HepG2 (cell line): ENCODE results near the gene PALM. TPM values are rescaled to one million over a fixed set of nuclear protein-coding genes. Genes with fewer than 3 reads are reported as not detected.

Source experiments
- GPN1 ChIP-seq: sonication (generic); formaldehyde crosslinking; IDR thresholded peaks from 2 replicates; pipeline ENCODE4 v1.5.1; 2020; ENCODE audit warnings: missing genetic modification reagents, borderline replicate concordance
- HMGA1 ChIP-seq: sonication (generic); formaldehyde crosslinking; conservative IDR thresholded peaks from 2 replicates; pipeline ENCODE4 v1.4.0; 2020; ENCODE audit warnings: missing genetic modification reagents
- KLF16 ChIP-seq, 2 experiments: sonication (generic) in 1 of 2; formaldehyde crosslinking in 1 of 2; IDR thresholded peaks; 2 replicates each; pipeline versions ENCODE4 v1.6.1 to v1.8.0; 2016 to 2023; ENCODE audit warnings: missing genetic modification reagents in 2 of 2, missing compliant biosample characterization in 1 of 2
- NAIF1 ChIP-seq: sonication (generic); formaldehyde crosslinking; IDR thresholded peaks from 2 replicates; pipeline ENCODE4 v1.5.0; 2020; ENCODE audit warnings: mild to moderate bottlenecking, missing genetic modification reagents, borderline replicate concordance
- NBN ChIP-seq: fragments of 450-650 bp; conservative IDR thresholded peaks from 2 replicates; pipeline ENCODE4 v1.6.1; 2017
- NFATC3 ChIP-seq: sonication (generic); formaldehyde crosslinking; IDR thresholded peaks from 2 replicates; pipeline ENCODE4 v1.5.1; 2020; ENCODE audit warnings: mild to moderate bottlenecking, missing genetic modification reagents
- THYN1 ChIP-seq: sonication (generic); formaldehyde crosslinking; IDR thresholded peaks from 2 replicates; pipeline ENCODE4 v1.8.1; 2023; ENCODE audit warnings: low read depth, mild to moderate bottlenecking, moderate library complexity, missing genetic modification reagents, borderline replicate concordance
- U2AF1 ChIP-seq: fragments of 200-400 bp; formaldehyde crosslinking; optimal IDR thresholded peaks from 2 replicates; pipeline ENCODE3; 2017; ENCODE audit warnings: mild to moderate bottlenecking, low read depth, low read length
- ZNF556 ChIP-seq: sonication (generic); formaldehyde crosslinking; IDR thresholded peaks from 2 replicates; pipeline ENCODE4 v1.4.0; 2020; ENCODE audit warnings: mild to moderate bottlenecking, missing genetic modification reagents, borderline replicate concordance
- ZNF629 ChIP-seq: sonication (generic); formaldehyde crosslinking; conservative IDR thresholded peaks from 2 replicates; pipeline ENCODE4 v1.5.0; 2020; ENCODE audit warnings: missing genetic modification reagents
- ZSCAN22 ChIP-seq: sonication (generic); formaldehyde crosslinking; IDR thresholded peaks from 2 replicates; pipeline ENCODE4 v1.4.0; 2020; ENCODE audit warnings: mild to moderate bottlenecking, missing genetic modification reagents
- polyA plus RNA-seq, 8 experiments: library from polyadenylated mRNA; depleted of rRNA in 3 of 8; stranded (reverse) in 7 of 8; unstranded in 1 of 8; fragments of >200 nt; fragmentation: Illumina TruSeq in 4 of 8; extraction: Trizol in 4 of 8; gene quantifications; 2 replicates each; pipeline versions ENCODE4 v1.2.1 to v1.2.3, GENCODE V29; 2011 to 2016; ENCODE audit warnings: low read depth in 4 of 8, missing spikeins in 1 of 8, mixed read lengths in 1 of 8; ENCODE audit not compliant: insufficient read depth in 1 of 8
- total RNA-seq, 5 experiments: library from RNA; depleted of rRNA; stranded (reverse); fragments of >200 nt; fragmentation: Illumina TruSeq; extraction: Trizol; gene quantifications; 2 replicates each; pipeline ENCODE4 v1.2.3, GENCODE V29; 2016; ENCODE audit warnings: low read depth in 1 of 5
- TF ChIP-seq, protein P1 (sequence below): IDR thresholded peaks from 2 replicates; pipeline ENCODE4 v1.4.0; 2020; ENCODE audit warnings: mild to moderate bottlenecking, missing genetic modification reagents
- TF ChIP-seq, protein P2 (sequence below): sonication (generic); formaldehyde crosslinking; IDR thresholded peaks from 2 replicates; pipeline ENCODE4 v1.4.0; 2020; ENCODE audit warnings: missing genetic modification reagents, borderline replicate concordance
- TF ChIP-seq, protein P3 (sequence below): sonication (generic); formaldehyde crosslinking; IDR thresholded peaks from 2 replicates; pipeline ENCODE4 v1.4.0; 2020; ENCODE audit warnings: missing genetic modification reagents, borderline replicate concordance
- TF ChIP-seq, protein P4 (sequence below): sonication (generic); formaldehyde crosslinking; IDR thresholded peaks from 2 replicates; pipeline ENCODE4 v1.4.0; 2020; ENCODE audit warnings: missing genetic modification reagents, borderline replicate concordance

PALM gene
- total and polyA plus RNA-seq, 2 of the 13 experiments (the other 11 are each of a cell fraction or from before 2014, with no cell fraction given): 4.0 to 9.7 TPM

DNA sequence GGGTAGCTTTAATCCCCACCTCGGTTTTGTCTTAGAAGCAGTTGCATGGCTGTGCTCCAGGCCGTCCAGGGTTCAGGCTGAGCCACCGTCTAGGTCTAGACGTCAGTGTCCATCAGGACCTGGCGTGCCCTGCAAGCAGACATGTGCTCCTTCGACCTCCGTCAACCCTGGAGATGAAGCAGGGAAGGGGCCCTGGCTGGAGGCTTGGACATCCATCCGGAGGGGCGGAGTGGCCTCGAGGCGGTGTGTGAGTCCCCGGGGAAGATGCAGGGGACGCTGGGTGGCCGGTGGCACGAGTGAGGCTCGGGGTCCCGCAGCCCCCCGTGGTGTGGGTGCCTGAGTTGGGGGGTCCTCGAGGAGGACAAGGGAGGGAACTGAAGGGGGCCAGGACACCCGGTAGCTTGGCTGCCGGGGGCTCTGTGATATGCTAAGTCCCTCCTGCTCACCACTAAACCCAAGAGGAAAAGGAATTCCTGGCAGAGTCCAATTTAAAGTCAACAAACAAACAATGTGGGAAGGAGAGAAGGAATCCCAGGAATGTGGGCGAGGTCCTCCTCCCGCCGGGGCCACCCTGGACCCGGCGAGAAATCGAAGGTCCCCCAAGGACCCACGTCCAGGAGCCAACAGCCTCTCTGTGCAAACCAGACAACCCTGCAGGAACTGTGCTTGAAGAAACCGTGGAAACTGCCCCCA lies 73.6 kb downstream of the PALM start (continued):
- TF ChIP-seq, protein P1, sequence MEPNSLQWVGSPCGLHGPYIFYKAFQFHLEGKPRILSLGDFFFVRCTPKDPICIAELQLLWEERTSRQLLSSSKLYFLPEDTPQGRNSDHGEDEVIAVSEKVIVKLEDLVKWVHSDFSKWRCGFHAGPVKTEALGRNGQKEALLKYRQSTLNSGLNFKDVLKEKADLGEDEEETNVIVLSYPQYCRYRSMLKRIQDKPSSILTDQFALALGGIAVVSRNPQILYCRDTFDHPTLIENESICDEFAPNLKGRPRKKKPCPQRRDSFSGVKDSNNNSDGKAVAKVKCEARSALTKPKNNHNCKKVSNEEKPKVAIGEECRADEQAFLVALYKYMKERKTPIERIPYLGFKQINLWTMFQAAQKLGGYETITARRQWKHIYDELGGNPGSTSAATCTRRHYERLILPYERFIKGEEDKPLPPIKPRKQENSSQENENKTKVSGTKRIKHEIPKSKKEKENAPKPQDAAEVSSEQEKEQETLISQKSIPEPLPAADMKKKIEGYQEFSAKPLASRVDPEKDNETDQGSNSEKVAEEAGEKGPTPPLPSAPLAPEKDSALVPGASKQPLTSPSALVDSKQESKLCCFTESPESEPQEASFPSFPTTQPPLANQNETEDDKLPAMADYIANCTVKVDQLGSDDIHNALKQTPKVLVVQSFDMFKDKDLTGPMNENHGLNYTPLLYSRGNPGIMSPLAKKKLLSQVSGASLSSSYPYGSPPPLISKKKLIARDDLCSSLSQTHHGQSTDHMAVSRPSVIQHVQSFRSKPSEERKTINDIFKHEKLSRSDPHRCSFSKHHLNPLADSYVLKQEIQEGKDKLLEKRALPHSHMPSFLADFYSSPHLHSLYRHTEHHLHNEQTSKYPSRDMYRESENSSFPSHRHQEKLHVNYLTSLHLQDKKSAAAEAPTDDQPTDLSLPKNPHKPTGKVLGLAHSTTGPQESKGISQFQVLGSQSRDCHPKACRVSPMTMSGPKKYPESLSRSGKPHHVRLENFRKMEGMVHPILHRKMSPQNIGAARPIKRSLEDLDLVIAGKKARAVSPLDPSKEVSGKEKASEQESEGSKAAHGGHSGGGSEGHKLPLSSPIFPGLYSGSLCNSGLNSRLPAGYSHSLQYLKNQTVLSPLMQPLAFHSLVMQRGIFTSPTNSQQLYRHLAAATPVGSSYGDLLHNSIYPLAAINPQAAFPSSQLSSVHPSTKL (CRISPR knock-in tag): peak; percentile 66
- TF ChIP-seq, protein P2, sequence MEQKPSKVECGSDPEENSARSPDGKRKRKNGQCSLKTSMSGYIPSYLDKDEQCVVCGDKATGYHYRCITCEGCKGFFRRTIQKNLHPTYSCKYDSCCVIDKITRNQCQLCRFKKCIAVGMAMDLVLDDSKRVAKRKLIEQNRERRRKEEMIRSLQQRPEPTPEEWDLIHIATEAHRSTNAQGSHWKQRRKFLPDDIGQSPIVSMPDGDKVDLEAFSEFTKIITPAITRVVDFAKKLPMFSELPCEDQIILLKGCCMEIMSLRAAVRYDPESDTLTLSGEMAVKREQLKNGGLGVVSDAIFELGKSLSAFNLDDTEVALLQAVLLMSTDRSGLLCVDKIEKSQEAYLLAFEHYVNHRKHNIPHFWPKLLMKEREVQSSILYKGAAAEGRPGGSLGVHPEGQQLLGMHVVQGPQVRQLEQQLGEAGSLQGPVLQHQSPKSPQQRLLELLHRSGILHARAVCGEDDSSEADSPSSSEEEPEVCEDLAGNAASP (CRISPR knock-in tag): no peak
- TF ChIP-seq NFATC3 (CRISPR knock-in tag) (no peak), ZNF556 (CRISPR knock-in tag) (no peak), THYN1 (CRISPR knock-in tag) (no peak), HMGA1 (no peak), NBN (no peak), NAIF1 (CRISPR knock-in tag) (no peak), ZSCAN22 (CRISPR knock-in tag) (no peak), KLF16 (CRISPR knock-in tag; IDR thresholded peaks at IDR 0.05) (peak in 1 of 2 experiments; percentile 55; a peak in 2 of 4 replicates), GPN1 (CRISPR knock-in tag) (no peak), ZNF629 (CRISPR knock-in tag) (no peak), U2AF1 (no peak)
- TF ChIP-seq, protein P3, sequence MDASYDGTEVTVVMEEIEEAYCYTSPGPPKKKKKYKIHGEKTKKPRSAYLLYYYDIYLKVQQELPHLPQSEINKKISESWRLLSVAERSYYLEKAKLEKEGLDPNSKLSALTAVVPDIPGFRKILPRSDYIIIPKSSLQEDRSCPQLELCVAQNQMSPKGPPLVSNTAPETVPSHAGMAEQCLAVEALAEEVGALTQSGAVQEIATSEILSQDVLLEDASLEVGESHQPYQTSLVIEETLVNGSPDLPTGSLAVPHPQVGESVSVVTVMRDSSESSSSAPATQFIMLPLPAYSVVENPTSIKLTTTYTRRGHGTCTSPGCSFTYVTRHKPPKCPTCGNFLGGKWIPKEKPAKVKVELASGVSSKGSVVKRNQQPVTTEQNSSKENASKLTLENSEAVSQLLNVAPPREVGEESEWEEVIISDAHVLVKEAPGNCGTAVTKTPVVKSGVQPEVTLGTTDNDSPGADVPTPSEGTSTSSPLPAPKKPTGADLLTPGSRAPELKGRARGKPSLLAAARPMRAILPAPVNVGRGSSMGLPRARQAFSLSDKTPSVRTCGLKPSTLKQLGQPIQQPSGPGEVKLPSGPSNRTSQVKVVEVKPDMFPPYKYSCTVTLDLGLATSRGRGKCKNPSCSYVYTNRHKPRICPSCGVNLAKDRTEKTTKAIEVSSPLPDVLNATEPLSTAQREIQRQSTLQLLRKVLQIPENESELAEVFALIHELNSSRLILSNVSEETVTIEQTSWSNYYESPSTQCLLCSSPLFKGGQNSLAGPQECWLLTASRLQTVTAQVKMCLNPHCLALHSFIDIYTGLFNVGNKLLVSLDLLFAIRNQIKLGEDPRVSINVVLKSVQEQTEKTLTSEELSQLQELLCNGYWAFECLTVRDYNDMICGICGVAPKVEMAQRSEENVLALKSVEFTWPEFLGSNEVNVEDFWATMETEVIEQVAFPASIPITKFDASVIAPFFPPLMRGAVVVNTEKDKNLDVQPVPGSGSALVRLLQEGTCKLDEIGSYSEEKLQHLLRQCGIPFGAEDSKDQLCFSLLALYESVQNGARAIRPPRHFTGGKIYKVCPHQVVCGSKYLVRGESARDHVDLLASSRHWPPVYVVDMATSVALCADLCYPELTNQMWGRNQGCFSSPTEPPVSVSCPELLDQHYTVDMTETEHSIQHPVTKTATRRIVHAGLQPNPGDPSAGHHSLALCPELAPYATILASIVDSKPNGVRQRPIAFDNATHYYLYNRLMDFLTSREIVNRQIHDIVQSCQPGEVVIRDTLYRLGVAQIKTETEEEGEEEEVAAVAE (CRISPR knock-in tag): no peak
- TF ChIP-seq, protein P4, sequence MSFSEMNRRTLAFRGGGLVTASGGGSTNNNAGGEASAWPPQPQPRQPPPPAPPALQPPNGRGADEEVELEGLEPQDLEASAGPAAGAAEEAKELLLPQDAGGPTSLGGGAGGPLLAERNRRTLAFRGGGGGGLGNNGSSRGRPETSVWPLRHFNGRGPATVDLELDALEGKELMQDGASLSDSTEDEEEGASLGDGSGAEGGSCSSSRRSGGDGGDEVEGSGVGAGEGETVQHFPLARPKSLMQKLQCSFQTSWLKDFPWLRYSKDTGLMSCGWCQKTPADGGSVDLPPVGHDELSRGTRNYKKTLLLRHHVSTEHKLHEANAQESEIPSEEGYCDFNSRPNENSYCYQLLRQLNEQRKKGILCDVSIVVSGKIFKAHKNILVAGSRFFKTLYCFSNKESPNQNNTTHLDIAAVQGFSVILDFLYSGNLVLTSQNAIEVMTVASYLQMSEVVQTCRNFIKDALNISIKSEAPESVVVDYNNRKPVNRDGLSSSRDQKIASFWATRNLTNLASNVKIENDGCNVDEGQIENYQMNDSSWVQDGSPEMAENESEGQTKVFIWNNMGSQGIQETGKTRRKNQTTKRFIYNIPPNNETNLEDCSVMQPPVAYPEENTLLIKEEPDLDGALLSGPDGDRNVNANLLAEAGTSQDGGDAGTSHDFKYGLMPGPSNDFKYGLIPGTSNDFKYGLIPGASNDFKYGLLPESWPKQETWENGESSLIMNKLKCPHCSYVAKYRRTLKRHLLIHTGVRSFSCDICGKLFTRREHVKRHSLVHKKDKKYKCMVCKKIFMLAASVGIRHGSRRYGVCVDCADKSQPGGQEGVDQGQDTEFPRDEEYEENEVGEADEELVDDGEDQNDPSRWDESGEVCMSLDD (CRISPR knock-in tag): peak; percentile 45; the same call in 1 of the 2 replicates
